GM18517 (cell line): Measurements from ENCODE around the gene SELPLG.
"Not testable (repeated sequence)": the region's sequence is repeated elsewhere in the genome, so short reads cannot be mapped to it uniquely, and the experiment has no call there.

ENCODE experiments used
- ATAC-seq: cut with Tn5 transposase; IDR thresholded peaks from one replicate; pipeline ENCODE4 v1.9.1; 2021; ENCODE audit warnings: mild to moderate bottlenecking, moderate library complexity; ENCODE audit not compliant: unreplicated experiment

The SELPLG gene

GRCh38 chr12:108656247-108656646, 22.6 kb upstream of the SELPLG start:
- not testable (repeated sequence) for ATAC-seq

- ATAC-seq, result not testable (repeated sequence)
These were observed 22.1 kb upstream of the SELPLG start for GRCh38 chr12:108655812-108656175.

GRCh38 chr12:108654622-108655021, 20.9 kb upstream of the SELPLG start:
- ATAC-seq, result not testable (repeated sequence)

- no peak for ATAC-seq
These were observed 20.2 kb upstream of the SELPLG start for GRCh38 chr12:108653922-108654321.

- ATAC-seq, result no peak
These were observed 19.4 kb upstream of the SELPLG start for GRCh38 chr12:108653082-108653516.

- ATAC-seq, result no peak
These were observed 16.4 kb upstream of the SELPLG start for GRCh38 chr12:108650083-108650482.

GRCh38 chr12:108649669-108650068, 16.0 kb upstream of the SELPLG start:
- no peak for ATAC-seq

GRCh38 chr12:108649126-108649525, 15.4 kb upstream of the SELPLG start:
- no peak for ATAC-seq

GRCh38 chr12:108648371-108648770, 14.7 kb upstream of the SELPLG start:
- ATAC-seq, result no peak

GRCh38 chr12:108647585-108648287, 14.0 kb upstream of the SELPLG start:
- no peak for ATAC-seq

GRCh38 chr12:108646600-108647579, 13.2 kb upstream of the SELPLG start:
- ATAC-seq, result no peak

- ATAC-seq, result no peak
These were observed 12.2 kb upstream of the SELPLG start for GRCh38 chr12:108645686-108646599.

- ATAC-seq, result no peak
These were observed 11.1 kb upstream of the SELPLG start for GRCh38 chr12:108644811-108645120.

GRCh38 chr12:108643941-108644810, 10.5 kb upstream of the SELPLG start:
- no peak for ATAC-seq

GRCh38 chr12:108642899-108643654, 9.4 kb upstream of the SELPLG start:
- ATAC-seq, result no peak

- no peak for ATAC-seq
These were observed 8.7 kb upstream of the SELPLG start for GRCh38 chr12:108642269-108642870.

- ATAC-seq, result no peak
These were observed 8.0 kb upstream of the SELPLG start for GRCh38 chr12:108641446-108642268.

- ATAC-seq, result no peak
These were observed 7.2 kb upstream of the SELPLG start for GRCh38 chr12:108640802-108641445.
